Lower leg skin (tissue), 4 donors: ENCODE data around the gene HSH2D. TPM values are rescaled to one million over a fixed set of nuclear protein-coding genes. Genes with fewer than 3 reads are reported as not detected.
"Not testable (repeated sequence)": the region's sequence is repeated elsewhere in the genome, so short reads cannot be mapped to it uniquely, and the experiment has no call there.

Experiments
- DNase-seq, 2 donors: peaks; one replicate each; pipeline ENCODE4 v3.0.0-alpha.2; 2019; ENCODE audit warnings: low spot score in 2 of 2
- H3K4me3 ChIP-seq: fragments of 200-600 bp; sonication (generic); 2 replicates; pipeline ENCODE4 v1.5.1; 2017; ENCODE audit warnings: mild to moderate bottlenecking, low read depth; ENCODE audit not compliant: poor library complexity, severe bottlenecking
- POLR2A ChIP-seq, 2 donors: fragments of 450-650 bp; IDR thresholded peaks; one replicate each; pipeline ENCODE4 v1.6.1; 2016 to 2017; ENCODE audit warnings: antibody characterized with exemption in 2 of 2, mild to moderate bottlenecking in 1 of 2, moderate library complexity in 1 of 2
- WGBS, 2 donors: methylation state at CpG; one replicate each; pipeline ENCODE4 v1.1.5; 2018; 5-methylcytosine and 5-hydroxymethylcytosine counted together
- intact Hi-C: fragments of 100-400 bp; cut with DNase I; formaldehyde crosslinking; loops from one replicate; pipeline ENCODE4 v1.15.0; 2023; ENCODE audit warnings: low total_unique reads
- total RNA-seq, 4 donors: library from RNA; depleted of rRNA; stranded (reverse); fragments of >200 nt; gene quantifications; one replicate each; pipeline ENCODE4 v1.1.0, GENCODE V29; 2016
- TF ChIP-seq, protein P1 (sequence below), 3 donors: fragments of 450-650 bp; IDR thresholded peaks; one replicate each; pipeline ENCODE4 v1.5.1; 2016; ENCODE audit warnings: antibody characterized with exemption in 3 of 3, mild to moderate bottlenecking in 3 of 3, moderate library complexity in 2 of 3

HSH2D gene
- total RNA-seq, 4 donors from 2014 or later, result 0.45 TPM; not detected in 3

GRCh38 chr19:16168465-16169081 is 25.1 kb downstream of the HSH2D start:
- DNase-seq, result no peak
- intact Hi-C loops, result no loop called here
- H3K4me3 ChIP-seq, result no peak overlapping the region
- no peak for TF ChIP-seq POLR2A (IDR thresholded peaks at IDR 0.05)
- TF ChIP-seq, protein P1, sequence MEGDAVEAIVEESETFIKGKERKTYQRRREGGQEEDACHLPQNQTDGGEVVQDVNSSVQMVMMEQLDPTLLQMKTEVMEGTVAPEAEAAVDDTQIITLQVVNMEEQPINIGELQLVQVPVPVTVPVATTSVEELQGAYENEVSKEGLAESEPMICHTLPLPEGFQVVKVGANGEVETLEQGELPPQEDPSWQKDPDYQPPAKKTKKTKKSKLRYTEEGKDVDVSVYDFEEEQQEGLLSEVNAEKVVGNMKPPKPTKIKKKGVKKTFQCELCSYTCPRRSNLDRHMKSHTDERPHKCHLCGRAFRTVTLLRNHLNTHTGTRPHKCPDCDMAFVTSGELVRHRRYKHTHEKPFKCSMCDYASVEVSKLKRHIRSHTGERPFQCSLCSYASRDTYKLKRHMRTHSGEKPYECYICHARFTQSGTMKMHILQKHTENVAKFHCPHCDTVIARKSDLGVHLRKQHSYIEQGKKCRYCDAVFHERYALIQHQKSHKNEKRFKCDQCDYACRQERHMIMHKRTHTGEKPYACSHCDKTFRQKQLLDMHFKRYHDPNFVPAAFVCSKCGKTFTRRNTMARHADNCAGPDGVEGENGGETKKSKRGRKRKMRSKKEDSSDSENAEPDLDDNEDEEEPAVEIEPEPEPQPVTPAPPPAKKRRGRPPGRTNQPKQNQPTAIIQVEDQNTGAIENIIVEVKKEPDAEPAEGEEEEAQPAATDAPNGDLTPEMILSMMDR (IDR thresholded peaks at IDR 0.05), result no peak
- 53 to 58% methylated on average over 2 of the region's 2 CpGs for WGBS, 2 donors

DNA sequence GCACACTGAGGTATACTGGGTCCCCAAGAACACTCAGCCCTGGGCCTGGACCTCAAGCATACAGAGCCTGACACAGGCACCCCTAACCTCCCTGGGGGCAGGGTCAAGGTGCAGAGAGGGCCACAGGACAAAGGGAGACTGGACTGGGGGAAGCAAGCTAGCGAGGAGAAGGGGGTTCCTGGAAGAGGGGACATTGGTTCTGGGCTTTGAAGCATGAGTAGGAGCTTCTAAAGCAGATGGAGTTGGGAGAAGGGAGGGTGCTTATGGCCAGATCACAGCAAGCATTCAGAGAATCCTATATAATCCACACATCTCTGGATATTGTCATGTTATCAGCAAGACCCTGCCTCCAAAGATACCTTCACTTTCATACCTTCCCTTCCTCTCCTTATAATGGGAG is 26.6 kb downstream of the HSH2D start:
- intact Hi-C loops, result no loop called here
- WGBS, 2 donors, result 94 to 100% methylated on average over 1 of the region's 1 CpG
- TF ChIP-seq POLR2A (IDR thresholded peaks at IDR 0.05), result no peak
- TF ChIP-seq, protein P1 (IDR thresholded peaks at IDR 0.05), result no peak
- H3K4me3 ChIP-seq, result no peak overlapping the region
- no peak for DNase-seq

DNA sequence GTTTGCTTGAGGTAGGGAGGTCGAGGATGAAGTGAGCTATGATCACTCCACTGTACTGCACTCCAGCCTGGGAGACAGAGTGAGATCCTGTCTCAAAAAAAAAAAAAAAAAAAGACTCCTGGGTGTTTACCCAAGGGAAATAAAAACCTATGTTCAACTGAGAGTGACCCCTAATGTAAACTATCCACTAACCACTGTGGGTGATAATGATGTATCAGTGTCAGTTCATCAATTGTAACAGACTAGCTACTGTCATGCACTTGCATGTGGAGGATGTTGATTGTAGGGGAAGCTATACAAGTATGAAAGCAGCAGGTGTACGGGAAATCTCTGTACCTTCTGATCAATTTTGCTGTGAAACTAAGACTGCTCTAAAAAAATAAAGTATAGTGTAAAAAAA is 32.5 kb downstream of the HSH2D start:
- H3K4me3 ChIP-seq, result no peak overlapping the region
- intact Hi-C loops, result no loop called here
- DNase-seq, result no peak
- TF ChIP-seq POLR2A (IDR thresholded peaks at IDR 0.05), result no peak
- TF ChIP-seq, protein P1 (IDR thresholded peaks at IDR 0.05), result no peak
- WGBS, 2 donors, result 61 to 70% methylated on average over 2 of the region's 2 CpGs

DNA sequence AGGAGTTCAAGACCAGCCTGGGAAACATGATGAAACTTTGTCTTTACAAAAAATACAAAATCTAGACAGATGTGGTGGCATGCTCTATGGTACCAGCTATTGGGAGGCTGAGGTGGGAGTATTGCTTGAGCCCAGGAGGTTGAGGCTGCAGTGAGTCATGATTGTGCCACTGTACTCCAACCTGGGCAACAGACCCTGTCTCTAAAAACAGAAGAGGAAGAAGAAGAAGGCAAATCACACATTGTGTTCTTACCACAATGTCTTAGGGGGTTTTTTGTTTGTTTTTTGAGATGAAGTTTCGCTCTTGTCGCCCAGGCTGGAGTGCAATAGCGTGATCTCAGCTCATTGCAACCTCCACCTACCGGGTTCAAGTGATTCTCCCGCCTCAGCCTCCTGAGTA is 35.4 kb downstream of the HSH2D start:
- DNase-seq, intact Hi-C loops, H3K4me3 ChIP-seq: not testable (repeated sequence)
- WGBS, 2 donors, result 87 to 97% methylated on average over 5 of the region's 5 CpGs

DNA sequence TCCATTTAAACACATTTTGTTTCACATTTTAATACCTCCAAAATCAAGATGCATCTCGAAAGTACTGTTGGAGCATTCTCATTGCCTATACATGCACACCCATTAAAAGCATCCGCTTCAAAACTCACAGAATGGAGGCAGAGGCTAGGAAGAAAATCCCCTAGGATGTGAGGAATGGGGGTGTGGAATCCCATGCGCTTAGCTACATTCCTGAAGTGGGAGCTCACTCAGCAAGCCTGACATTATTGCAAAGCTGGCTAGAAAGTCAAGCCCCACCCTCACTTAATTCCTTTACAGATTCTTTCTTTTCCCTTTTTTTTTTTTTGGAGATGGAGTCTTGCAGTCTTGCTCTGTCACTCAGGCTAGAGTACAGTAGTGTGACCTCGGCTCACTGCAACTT is 37.1 kb downstream of the HSH2D start:
- no peak for DNase-seq
- TF ChIP-seq, protein P1 (IDR thresholded peaks at IDR 0.05), result no peak
- no peak for TF ChIP-seq POLR2A (IDR thresholded peaks at IDR 0.05)
- intact Hi-C loops, result loop anchor here (10.0 kb wide), 1 partner anchor 66 kb away; the partner anchor contains the start of gene RAB8A
- no peak overlapping the region for H3K4me3 ChIP-seq
- 18 to 31% methylated on average over 4 of the region's 4 CpGs for WGBS, 2 donors

DNA sequence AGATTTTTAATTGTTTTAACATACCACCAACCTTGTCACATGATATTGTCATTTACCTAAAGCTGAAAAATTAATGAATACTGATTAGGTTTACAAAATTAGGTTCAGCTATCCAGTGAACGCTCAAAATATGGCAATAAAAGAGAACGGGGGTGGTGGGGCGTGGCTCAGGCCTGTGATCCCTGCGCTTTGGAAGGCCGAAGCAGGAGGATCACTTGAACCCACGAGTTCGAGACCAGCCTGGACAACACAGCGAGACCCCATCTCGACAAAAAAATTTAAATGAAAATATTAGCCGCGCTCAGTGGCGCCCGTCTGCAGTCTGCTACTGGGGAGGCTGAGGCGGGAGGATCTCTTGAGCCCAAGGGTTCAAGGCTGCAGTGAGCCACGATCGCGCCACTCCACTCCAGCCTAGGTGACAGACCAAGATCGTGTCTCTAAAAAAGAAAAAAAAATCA is 41.2 kb downstream of the HSH2D start:
- no peak for TF ChIP-seq POLR2A (IDR thresholded peaks at IDR 0.05)
- TF ChIP-seq, protein P1 (IDR thresholded peaks at IDR 0.05), result no peak
- WGBS, 2 donors, result 40 to 44% methylated on average over 18 of the region's 18 CpGs
- no peak overlapping the region for H3K4me3 ChIP-seq
- DNase-seq, result no peak
- intact Hi-C loops, result loop anchor here (5.0 to 10.0 kb wide), 2 partner anchors 70 to 142 kb away; partner anchors contain the start of gene RAB8A
